AG10803 (cell line): ENCODE results near the gene PITPNM2.

Experiments used
- DNase-seq: peaks from one replicate; pipeline ENCODE4 v3.0.0; 2010; ENCODE audit warnings: low read depth
- H3K4me3 ChIP-seq: 2 replicates; pipeline ENCODE4 v1.5.1; 2011; ENCODE audit warnings: mild to moderate bottlenecking, low read length, control low read depth
- TF ChIP-seq, protein P1 (sequence below): conservative IDR thresholded peaks from 2 replicates; pipeline ENCODE4 v1.5.1; 2011; ENCODE audit warnings: mild to moderate bottlenecking, low read length, control low read depth, inconsistent platforms

The PITPNM2 gene

DNA sequence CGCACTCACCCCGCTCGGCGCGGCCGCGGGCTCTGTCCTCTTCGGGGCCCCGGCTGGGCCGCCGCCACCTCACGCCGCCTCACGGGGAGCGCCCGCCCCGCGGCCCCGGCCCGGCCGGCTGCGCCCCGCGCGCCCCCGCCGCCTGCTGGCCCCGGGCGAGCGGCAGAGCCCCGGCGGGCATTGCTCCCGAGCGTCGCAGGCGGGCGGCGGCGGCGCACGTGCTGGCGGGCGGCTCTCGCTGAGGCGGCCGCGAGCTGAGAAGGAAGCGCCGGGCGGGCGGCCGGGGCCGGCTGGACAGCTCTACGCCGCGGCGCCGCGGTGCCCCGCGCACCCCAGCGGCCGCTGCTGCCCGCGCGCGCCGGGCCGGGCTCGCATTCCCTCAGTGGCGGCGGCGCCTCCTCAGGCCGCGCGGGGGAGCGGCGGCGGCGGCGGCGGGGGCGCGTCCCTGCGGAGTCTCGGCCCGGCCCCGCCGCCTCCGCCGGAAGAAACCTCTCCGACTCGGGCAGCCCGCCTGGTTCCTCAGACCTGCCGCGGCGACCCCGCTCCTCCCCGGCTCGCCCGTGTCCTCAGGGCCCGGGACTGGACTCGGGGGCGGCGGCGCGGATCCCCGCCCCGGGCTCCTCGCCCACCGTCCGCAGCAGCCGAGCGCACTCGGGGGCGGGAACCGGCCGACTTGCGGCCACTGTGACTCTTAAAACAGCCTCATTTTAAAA lies at the start of gene PITPNM2:
TSS of gene PITPNM2 (minus strand) at position 347 of the 713 bp plus-strand sequence. CDS start 116,500 bp downstream, outside the sequence.
- TF ChIP-seq, protein P1, sequence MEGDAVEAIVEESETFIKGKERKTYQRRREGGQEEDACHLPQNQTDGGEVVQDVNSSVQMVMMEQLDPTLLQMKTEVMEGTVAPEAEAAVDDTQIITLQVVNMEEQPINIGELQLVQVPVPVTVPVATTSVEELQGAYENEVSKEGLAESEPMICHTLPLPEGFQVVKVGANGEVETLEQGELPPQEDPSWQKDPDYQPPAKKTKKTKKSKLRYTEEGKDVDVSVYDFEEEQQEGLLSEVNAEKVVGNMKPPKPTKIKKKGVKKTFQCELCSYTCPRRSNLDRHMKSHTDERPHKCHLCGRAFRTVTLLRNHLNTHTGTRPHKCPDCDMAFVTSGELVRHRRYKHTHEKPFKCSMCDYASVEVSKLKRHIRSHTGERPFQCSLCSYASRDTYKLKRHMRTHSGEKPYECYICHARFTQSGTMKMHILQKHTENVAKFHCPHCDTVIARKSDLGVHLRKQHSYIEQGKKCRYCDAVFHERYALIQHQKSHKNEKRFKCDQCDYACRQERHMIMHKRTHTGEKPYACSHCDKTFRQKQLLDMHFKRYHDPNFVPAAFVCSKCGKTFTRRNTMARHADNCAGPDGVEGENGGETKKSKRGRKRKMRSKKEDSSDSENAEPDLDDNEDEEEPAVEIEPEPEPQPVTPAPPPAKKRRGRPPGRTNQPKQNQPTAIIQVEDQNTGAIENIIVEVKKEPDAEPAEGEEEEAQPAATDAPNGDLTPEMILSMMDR, result no peak
- DNase-seq, result peak; percentile 64
- H3K4me3 ChIP-seq, result peak within 1 kb of the TSS; percentile 72

DNA sequence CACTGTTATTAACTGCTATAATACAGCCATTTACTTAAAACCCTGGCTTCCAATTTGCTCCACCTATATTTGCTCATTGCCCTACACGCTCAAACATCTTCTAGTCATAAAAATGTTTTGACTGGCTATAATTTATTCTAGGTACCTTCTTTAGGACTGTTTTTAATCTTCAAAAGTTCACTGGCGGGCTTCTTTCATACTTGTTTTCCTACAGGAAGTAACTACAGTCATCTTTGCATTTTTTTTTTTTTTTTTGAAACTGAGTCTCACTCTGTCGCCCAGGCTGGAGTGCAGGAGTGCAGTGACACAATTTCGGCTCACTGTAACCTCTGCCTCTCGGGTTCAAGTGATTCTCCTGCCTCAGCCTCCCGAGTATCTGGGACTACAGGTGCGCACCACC lies 49.5 kb upstream of the PITPNM2 start:
- no peak for DNase-seq
- TF ChIP-seq, protein P1, result no peak
- no peak overlapping the region for H3K4me3 ChIP-seq

DNA sequence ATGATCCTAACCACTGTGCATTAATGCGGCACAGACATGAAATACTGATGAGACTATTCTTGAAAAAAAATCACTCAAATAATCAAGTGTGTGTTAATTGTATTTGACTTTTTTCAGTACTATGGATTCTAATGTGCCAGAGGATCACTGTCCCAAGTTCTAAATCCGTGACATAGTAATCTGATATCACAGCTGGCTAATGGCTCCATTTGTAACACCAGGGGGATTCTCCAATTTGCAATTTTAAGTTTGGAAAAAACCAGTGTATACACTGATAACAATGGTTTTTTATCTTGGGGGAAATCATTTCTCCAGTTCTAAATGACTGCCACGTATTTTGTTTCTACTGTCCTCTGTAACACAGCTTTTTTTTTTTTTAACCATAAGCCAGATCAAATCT lies 49.0 kb upstream of the PITPNM2 start:
- no peak overlapping the region for H3K4me3 ChIP-seq
- no peak for DNase-seq
- TF ChIP-seq, protein P1, result no peak

DNA sequence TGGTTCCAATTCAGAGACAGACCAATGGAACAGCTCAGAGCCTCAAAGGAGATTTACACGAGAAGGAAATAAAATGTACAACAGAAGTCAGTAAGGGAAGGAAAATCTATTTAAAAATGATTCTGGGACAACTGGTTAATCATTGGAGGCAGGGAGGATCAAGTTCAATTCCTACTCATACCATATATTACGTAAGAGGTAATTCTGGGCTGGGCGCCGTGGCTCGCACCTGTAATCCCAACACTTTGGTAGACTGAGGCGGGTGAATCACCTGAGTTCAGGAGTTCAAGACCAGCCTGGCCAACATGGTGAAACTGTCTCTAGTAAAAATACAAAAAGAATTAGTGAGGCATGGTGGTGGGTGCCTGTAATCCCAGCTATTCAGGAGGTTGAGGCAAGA lies 36.7 kb upstream of the PITPNM2 start:
- no peak for DNase-seq
- H3K4me3 ChIP-seq, result no peak overlapping the region
- TF ChIP-seq, protein P1, result no peak

DNA sequence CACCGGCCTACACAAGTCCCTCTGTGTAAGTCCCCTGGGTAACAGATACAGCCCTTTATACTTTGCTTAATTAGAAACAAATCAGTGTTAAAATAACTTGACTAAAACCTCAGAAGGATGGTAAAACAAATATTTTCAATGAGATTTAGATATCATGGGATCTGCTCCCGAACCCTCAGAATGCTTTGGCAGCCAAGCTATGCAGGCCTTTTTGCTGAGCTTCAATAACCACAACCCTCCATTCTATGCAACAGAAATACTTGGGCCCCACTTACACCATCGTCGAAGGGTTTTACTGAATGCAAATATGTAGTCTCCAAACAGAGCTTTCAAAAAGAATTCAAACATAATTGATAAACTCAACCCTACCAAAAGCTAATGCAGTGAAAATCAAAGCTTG lies 29.3 kb upstream of the PITPNM2 start:
- no peak overlapping the region for H3K4me3 ChIP-seq
- TF ChIP-seq, protein P1, result no peak
- no peak for DNase-seq

DNA sequence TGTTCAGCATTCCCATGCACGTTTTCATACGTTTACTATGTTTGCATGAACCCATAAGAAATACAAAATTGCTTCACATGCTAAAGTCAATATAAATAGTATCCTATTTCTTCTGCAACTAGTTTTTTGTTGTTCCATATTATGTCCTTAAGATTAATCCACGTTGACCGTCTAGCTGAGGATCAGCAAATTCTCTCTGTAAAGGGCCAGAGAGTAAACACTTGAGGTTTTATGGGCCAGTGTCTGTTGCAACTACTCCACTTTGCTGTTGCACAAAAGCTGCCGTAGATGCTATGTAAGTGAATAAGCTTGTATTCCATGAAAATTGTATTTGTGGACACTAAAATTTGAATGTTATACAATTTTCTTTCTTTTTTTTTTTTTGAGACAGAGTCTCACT lies 21.1 kb upstream of the PITPNM2 start:
- H3K4me3 ChIP-seq, result no peak overlapping the region
- TF ChIP-seq, protein P1, result no peak
- DNase-seq, result no peak

DNA sequence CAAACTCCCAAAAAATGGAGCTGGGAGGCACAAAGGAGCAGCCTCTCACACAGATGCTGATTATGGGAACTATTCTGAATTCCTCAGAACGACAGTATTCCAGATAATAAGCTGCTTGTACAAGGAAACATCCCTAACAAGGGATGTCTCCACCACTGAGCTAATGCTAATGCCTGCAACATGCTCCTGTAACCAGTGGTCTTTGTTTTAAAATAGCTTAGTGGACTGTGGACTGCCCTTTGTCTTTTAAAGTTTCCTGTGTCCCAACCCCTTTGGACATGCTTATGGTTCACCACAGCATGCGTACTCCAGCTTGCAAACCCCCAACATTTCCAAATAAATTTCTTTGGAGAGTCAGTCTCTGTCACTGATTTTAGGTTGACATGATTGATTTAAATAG lies 16.4 kb upstream of the PITPNM2 start:
- no peak for DNase-seq
- TF ChIP-seq, protein P1, result no peak
- H3K4me3 ChIP-seq, result no peak overlapping the region
